Activated naive CD8-positive, alpha-beta T cell treated with anti-CD3 and anti-CD28 coated beads, Interleukin-2, amount 10 ng/mL, durations not matched to agents 7 days and 5 days (primary cell): ENCODE results near the gene MXD3. TPM values are rescaled to one million over a fixed set of nuclear protein-coding genes. Genes with fewer than 3 reads are reported as not detected.
"Not testable (repeated sequence)": the region's sequence is repeated elsewhere in the genome, so short reads cannot be mapped to it uniquely, and the experiment has no call there.

ENCODE experiments used
- ATAC-seq: fragments of 150-1000 bp; cut with Tn5 transposase; one replicate; pipeline ENCODE4 v1.10.0; 2021; ENCODE audit warnings: low read depth, moderate library complexity
- POLR2A ChIA-PET: fragments of 350-600 bp; sonication (Branson Sonifier 250); formaldehyde crosslinking; loops from one replicate; lab custom pipeline; 2021; ENCODE audit warnings: antibody characterized with exemption; lab: Charles Lee
- DNase-seq: peaks from one replicate; pipeline ENCODE4 v3.0.0; 2021
- H3K27ac Mint-ChIP-seq: one replicate; pipeline ENCODE4 v1.8.0; 2022; ENCODE audit warnings: mild to moderate bottlenecking, mixed read lengths
- H3K27me3 Mint-ChIP-seq: one replicate; pipeline ENCODE4 v1.8.0; 2022; ENCODE audit warnings: mild to moderate bottlenecking, moderate library complexity, mixed read lengths
- H3K36me3 Mint-ChIP-seq: one replicate; pipeline ENCODE4 v1.8.0; 2021; ENCODE audit warnings: mild to moderate bottlenecking, mixed read lengths
- H3K4me1 Mint-ChIP-seq: one replicate; pipeline ENCODE4 v1.8.0; 2021; ENCODE audit warnings: mixed read lengths
- H3K4me3 Mint-ChIP-seq: one replicate; pipeline ENCODE4 v1.8.0; 2022; ENCODE audit warnings: mild to moderate bottlenecking, moderate library complexity, mixed read lengths
- H3K9me3 Mint-ChIP-seq: one replicate; pipeline ENCODE4 v1.8.0; 2021; ENCODE audit warnings: mixed read lengths
- total RNA-seq, 2 experiments: library from RNA; stranded (reverse); gene quantifications; one replicate each; pipeline ENCODE4 v1.2.3, GENCODE V29; 2021

Gene MXD3
- total RNA-seq, 2 experiments from 2014 or later = 85.0 to 94.0 TPM

DNA sequence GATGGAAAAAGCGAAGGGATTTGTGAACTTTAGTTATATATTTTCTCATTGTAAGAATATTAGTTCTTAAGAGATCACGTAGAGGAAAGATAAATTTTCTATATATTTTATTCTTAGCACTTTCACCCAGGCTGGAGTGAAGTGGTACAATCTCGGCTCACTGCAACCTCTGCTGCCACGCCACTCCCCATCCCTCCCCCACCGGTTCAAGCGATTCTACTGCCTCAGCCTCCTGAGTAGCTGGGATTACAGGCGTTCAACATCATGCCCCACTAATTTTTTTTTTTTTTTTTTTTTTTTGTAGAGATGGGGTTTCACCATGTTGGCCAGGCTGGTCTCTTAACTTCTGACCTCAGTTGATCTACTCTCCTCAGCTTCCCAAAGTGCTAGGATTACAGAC lies 50.7 kb downstream of the MXD3 start:
- peaks cover 9% of the 10 kb centered on the region for H3K4me1 Mint-ChIP-seq
- H3K9me3 Mint-ChIP-seq = no peaks in the 10 kb centered on the region
- no peak overlapping the region for H3K27ac Mint-ChIP-seq
- ATAC-seq (no peak), DNase-seq (no peak)
- POLR2A ChIA-PET = no interaction called here
- H3K36me3 Mint-ChIP-seq = peaks cover 18% of the 10 kb centered on the region
- no peak overlapping the region for H3K4me3 Mint-ChIP-seq
- H3K27me3 Mint-ChIP-seq = no peaks in the 10 kb centered on the region

DNA sequence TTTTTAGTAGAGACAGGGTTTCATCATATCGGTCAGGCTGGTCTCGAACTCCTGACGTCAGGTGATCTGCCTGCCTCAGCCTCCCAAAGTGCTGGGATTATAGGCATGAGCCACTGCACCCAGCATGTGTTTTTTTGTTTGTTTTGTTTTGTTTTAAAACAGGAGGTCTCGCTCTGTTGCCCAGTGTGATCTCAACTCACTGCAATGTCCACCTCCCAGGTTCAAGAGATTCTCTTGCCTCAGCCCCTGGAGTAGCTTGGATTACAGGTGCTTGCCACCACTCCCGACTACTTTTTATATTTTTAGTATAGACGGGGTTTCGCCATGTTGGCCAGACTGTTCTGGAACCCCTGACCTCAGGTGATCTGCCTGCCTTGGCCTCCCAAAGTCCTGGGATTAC lies 53.0 kb downstream of the MXD3 start:
- not testable (repeated sequence) for H3K27ac Mint-ChIP-seq, DNase-seq

More for the DNA sequence above, 53.0 kb downstream of the MXD3 start:
- H3K27me3 Mint-ChIP-seq, H3K4me3 Mint-ChIP-seq, H3K9me3 Mint-ChIP-seq, ATAC-seq: not testable (repeated sequence)
- Mint-ChIP-seq H3K36me3 (peaks cover 22% of the 10 kb centered on the region), H3K4me1 (peaks cover 14% of the 10 kb centered on the region)
- POLR2A ChIA-PET = interaction anchor here (0.6 kb wide), 1 partner anchor 906 kb away, joined by 4 read pairs; no protein-coding TSS in a partner anchor

Other genes starting within 250 kb of the MXD3 start
- 1 to 10 TPM; 1.9 to 2.3 TPM for gene FGFR4, start 225.0 kb downstream of the MXD3 start, total RNA-seq
- gene NSD1, start 178.1 kb downstream of the MXD3 start, total RNA-seq = 100 to 1,000 TPM in 1 of 2 experiments, 10 to 100 TPM in 1; 96.2 to 101 TPM
- 10 to 100 TPM; 39.0 to 46.6 TPM for gene RAB24, start 8.2 kb downstream of the MXD3 start, total RNA-seq
- 100 to 1,000 TPM; 104 TPM for gene PRELID1, start 8.1 kb downstream of the MXD3 start, total RNA-seq
- 100 to 1,000 TPM; 110 to 116 TPM for gene LMAN2, start 39.8 kb upstream of the MXD3 start, total RNA-seq
- gene RGS14, start 46.0 kb upstream of the MXD3 start, total RNA-seq = 100 to 1,000 TPM; 113 to 124 TPM
- gene SLC34A1, start 72.5 kb upstream of the MXD3 start, total RNA-seq = 1 to 10 TPM; 1.9 to 2.1 TPM
- not detected for gene PFN3, start 88.8 kb upstream of the MXD3 start, total RNA-seq
- 1 to 10 TPM; 2.2 to 2.8 TPM for gene F12, start 97.7 kb upstream of the MXD3 start, total RNA-seq
- 100 to 1,000 TPM; 181 to 186 TPM for gene GRK6, start 114.8 kb upstream of the MXD3 start, total RNA-seq
- 10 to 100 TPM; 10.0 to 10.6 TPM for gene PRR7, start 134.9 kb upstream of the MXD3 start, total RNA-seq
- gene DBN1, start 161.7 kb upstream of the MXD3 start, total RNA-seq = 10 to 100 TPM; 82.5 to 87.0 TPM
- 10 to 100 TPM; 51.6 to 60.6 TPM for gene PDLIM7, start 185.7 kb upstream of the MXD3 start, total RNA-seq
- gene DOK3, start 197.9 kb upstream of the MXD3 start, total RNA-seq = 1 to 10 TPM; 3.7 to 6.0 TPM
- gene DDX41, start 205.1 kb upstream of the MXD3 start, total RNA-seq = 100 to 1,000 TPM; 132 to 135 TPM
- 100 to 1,000 TPM; 142 to 153 TPM for gene FAM193B, start 242.7 kb upstream of the MXD3 start, total RNA-seq